ENCODE measurements around the gene KXD1. TPM values are rescaled to one million over a fixed set of nuclear protein-coding genes. Genes with fewer than 3 reads are reported as not detected.
A peak's percentile ranks its signal among the peaks of the same experiment; 100 is the strongest.

KXD1 gene
- total and polyA plus RNA-seq, 10 of the 15 experiments (the other 5 are each of a cell fraction or from before 2014, with no cell fraction given), result 27.5 to 209 (median 129) TPM

DNA sequence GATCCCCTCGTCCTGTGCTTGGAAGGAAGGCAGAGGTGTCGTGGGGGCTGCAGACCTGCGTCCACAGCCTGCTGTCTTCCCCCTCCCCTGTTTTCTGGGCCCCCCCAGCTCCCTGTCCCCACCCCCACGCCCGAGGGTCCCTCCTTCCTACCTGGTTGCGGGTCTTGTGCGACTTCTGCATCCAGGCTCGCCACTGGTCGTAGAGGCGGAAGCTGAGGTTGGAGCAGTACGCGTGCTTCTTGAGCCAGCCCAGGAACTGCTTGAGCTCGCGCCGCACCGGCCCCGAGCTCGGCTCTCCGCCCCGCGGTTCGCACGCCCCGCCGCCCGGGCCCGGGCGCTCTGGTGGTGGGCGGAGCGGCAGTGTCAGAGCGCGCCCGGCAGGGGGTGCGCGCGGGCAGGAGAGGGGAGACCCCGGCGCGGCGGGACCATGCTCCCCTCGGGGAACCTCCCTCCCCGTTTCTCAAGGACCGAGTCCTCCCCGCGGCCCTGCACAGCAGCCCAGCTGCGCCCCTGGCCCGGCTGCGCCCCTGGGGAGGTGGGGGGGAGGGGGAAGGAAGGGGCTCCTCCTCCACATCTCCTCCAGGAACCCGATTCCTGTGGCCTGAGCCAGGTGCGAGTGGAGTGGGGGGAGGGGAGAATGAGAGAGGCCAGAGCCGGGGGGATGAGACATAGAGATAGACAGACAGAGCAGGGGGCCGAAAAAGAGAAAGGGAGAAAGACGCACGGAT lies 36.6 kb downstream of the KXD1 start (continued):
- TF ChIP-seq CREB1 (IDR thresholded peaks at IDR 0.05; ENCODE audit: low read depth) (no peak), TARDBP (IDR thresholded peaks at IDR 0.05; ENCODE audit: borderline replicate concordance) (no peak), RUNX3 (IDR thresholded peaks at IDR 0.05; ENCODE audit: low read length) (no peak), CEBPB (IDR thresholded peaks at IDR 0.05; ENCODE audit: borderline replicate concordance in 1 of 2, low read depth in 2 of 2, low read length in 2 of 2) (no peak), SMARCA5 (IDR thresholded peaks at IDR 0.05) (peak; percentile 74; the same call in 1 of the 2 replicates), STAT1 (conservative IDR thresholded peaks at IDR 0.05) (no peak), ZNF24 (IDR thresholded peaks at IDR 0.05) (no peak), ZNF274 (IDR thresholded peaks at IDR 0.05; ENCODE audit: insufficient read depth, insufficient read length) (no peak), ZBED1 (IDR thresholded peaks at IDR 0.05; ENCODE audit: borderline replicate concordance) (no peak), MEF2A (IDR thresholded peaks at IDR 0.05; ENCODE audit: insufficient read depth, low read depth, low read length) (no peak), EED (IDR thresholded peaks at IDR 0.05; ENCODE audit: low read depth) (no peak), RELB (IDR thresholded peaks at IDR 0.05; ENCODE audit: low read depth) (no peak), SREBF1 (IDR thresholded peaks at IDR 0.05; ENCODE audit: low read length) (no peak), REST (IDR thresholded peaks at IDR 0.05; ENCODE audit: low read depth, low read length) (no peak), TAF1 (IDR thresholded peaks at IDR 0.05; ENCODE audit: borderline replicate concordance, low read depth, low read length) (no peak), STAT3 (IDR thresholded peaks at IDR 0.05; ENCODE audit: low read depth, low read length) (no peak), RAD21 (IDR thresholded peaks at IDR 0.05; ENCODE audit: insufficient read depth, low read depth, low read length) (peak; percentile 74)
- TF ChIP-seq, protein P1, sequence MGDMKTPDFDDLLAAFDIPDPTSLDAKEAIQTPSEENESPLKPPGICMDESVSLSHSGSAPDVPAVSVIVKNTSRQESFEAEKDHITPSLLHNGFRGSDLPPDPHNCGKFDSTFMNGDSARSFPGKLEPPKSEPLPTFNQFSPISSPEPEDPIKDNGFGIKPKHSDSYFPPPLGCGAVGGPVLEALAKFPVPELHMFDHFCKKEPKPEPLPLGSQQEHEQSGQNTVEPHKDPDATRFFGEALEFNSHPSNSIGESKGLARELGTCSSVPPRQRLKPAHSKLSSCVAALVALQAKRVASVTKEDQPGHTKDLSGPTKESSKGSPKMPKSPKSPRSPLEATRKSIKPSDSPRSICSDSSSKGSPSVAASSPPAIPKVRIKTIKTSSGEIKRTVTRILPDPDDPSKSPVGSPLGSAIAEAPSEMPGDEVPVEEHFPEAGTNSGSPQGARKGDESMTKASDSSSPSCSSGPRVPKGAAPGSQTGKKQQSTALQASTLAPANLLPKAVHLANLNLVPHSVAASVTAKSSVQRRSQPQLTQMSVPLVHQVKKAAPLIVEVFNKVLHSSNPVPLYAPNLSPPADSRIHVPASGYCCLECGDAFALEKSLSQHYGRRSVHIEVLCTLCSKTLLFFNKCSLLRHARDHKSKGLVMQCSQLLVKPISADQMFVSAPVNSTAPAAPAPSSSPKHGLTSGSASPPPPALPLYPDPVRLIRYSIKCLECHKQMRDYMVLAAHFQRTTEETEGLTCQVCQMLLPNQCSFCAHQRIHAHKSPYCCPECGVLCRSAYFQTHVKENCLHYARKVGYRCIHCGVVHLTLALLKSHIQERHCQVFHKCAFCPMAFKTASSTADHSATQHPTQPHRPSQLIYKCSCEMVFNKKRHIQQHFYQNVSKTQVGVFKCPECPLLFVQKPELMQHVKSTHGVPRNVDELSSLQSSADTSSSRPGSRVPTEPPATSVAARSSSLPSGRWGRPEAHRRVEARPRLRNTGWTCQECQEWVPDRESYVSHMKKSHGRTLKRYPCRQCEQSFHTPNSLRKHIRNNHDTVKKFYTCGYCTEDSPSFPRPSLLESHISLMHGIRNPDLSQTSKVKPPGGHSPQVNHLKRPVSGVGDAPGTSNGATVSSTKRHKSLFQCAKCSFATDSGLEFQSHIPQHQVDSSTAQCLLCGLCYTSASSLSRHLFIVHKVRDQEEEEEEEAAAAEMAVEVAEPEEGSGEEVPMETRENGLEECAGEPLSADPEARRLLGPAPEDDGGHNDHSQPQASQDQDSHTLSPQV (IDR thresholded peaks at IDR 0.05), result no peak
- TF ChIP-seq, protein P2, sequence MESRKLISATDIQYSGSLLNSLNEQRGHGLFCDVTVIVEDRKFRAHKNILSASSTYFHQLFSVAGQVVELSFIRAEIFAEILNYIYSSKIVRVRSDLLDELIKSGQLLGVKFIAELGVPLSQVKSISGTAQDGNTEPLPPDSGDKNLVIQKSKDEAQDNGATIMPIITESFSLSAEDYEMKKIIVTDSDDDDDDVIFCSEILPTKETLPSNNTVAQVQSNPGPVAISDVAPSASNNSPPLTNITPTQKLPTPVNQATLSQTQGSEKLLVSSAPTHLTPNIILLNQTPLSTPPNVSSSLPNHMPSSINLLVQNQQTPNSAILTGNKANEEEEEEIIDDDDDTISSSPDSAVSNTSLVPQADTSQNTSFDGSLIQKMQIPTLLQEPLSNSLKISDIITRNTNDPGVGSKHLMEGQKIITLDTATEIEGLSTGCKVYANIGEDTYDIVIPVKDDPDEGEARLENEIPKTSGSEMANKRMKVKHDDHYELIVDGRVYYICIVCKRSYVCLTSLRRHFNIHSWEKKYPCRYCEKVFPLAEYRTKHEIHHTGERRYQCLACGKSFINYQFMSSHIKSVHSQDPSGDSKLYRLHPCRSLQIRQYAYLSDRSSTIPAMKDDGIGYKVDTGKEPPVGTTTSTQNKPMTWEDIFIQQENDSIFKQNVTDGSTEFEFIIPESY (IDR thresholded peaks at IDR 0.05), result no peak
